Mammary epithelial cell (primary cell): Measurements from ENCODE around the gene RPL36AL.
"Not testable (repeated sequence)": the region's sequence is repeated elsewhere in the genome, so short reads cannot be mapped to it uniquely, and the experiment has no call there.

ENCODE experiments used
- EZH2 ChIP-seq: IDR thresholded peaks from 2 replicates; pipeline ENCODE4 v1.6.1; 2012; ENCODE audit warnings: low read length, inconsistent platforms, borderline replicate concordance
- TF ChIP-seq, protein P1 (sequence below), 2 donors: IDR thresholded peaks in 1 of 2; conservative IDR thresholded peaks in 1 of 2; 2 replicates each; pipeline ENCODE4 v1.5.1; 2011 to 2012; ENCODE audit warnings: inconsistent platforms in 2 of 2, low read length in 2 of 2, mild to moderate bottlenecking in 2 of 2, control low read depth in 1 of 2, low read depth in 1 of 2; ENCODE audit not compliant: insufficient read depth in 1 of 2; ENCODE audit errors: extremely low read depth in 1 of 2

DNA sequence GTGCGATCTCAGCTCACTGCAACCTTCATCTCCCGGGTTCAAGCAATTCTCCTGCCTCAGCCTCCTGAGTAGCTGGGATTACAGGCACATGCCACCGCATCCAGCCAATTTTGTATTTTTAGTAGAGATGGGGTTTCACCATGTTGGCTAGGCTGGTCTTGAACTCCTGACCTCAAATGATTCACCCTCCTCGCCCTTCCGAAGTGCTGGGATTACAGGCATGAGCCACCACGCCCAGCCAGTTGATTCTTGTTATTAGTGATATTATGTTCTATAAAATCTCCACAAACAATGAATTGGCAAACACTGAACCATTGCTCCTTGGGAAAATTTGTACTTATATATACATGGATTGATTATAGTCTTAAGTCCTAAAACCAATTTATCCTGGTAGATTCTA, 37.1 kb upstream of the RPL36AL start:
- TF ChIP-seq, protein P1, sequence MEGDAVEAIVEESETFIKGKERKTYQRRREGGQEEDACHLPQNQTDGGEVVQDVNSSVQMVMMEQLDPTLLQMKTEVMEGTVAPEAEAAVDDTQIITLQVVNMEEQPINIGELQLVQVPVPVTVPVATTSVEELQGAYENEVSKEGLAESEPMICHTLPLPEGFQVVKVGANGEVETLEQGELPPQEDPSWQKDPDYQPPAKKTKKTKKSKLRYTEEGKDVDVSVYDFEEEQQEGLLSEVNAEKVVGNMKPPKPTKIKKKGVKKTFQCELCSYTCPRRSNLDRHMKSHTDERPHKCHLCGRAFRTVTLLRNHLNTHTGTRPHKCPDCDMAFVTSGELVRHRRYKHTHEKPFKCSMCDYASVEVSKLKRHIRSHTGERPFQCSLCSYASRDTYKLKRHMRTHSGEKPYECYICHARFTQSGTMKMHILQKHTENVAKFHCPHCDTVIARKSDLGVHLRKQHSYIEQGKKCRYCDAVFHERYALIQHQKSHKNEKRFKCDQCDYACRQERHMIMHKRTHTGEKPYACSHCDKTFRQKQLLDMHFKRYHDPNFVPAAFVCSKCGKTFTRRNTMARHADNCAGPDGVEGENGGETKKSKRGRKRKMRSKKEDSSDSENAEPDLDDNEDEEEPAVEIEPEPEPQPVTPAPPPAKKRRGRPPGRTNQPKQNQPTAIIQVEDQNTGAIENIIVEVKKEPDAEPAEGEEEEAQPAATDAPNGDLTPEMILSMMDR (conservative IDR thresholded peaks at IDR 0.05 in 1 of 2, IDR thresholded peaks at IDR 0.05 in 1 of 2; ENCODE audit: extremely low read depth in 1 of 2, insufficient read depth in 1 of 2, low read depth in 1 of 2, low read length in 2 of 2): not testable (repeated sequence)
- TF ChIP-seq EZH2: not testable (repeated sequence)
